Pancreas (tissue), 10 donors: Measurements from ENCODE around the gene WDR38. TPM values are rescaled to one million over a fixed set of nuclear protein-coding genes. Genes with fewer than 3 reads are reported as not detected.
"Not testable (repeated sequence)": the region's sequence is repeated elsewhere in the genome, so short reads cannot be mapped to it uniquely, and the experiment has no call there.

ENCODE experiments used
- ATAC-seq, 4 donors: fragments of 200-7000 bp; cut with Tn5 transposase; one replicate each; pipeline versions ENCODE4 v1.8.0 to v1.9.1; 2020; ENCODE audit warnings: mild to moderate bottlenecking in 4 of 4, moderate library complexity in 4 of 4
- DNase-seq, 6 donors: peaks; one replicate each; pipeline ENCODE4 v3.0.0-alpha.2; 2020
- FAIRE-seq: peaks from 2 replicates; lab custom pipeline; 2012; peaks lifted over from hg19 to GRCh38; lab: Jason Lieb, UNC
- H3K27ac ChIP-seq, 4 donors: fragments of 200-600 bp; sonication (generic); 1 replicate in 3 of 4; 2 replicates in 1 of 4; pipeline versions ENCODE4 v1.5.0 to v1.8.0; 2020
- H3K27me3 ChIP-seq, 4 donors: fragments of 200-600 bp; one replicate each; pipeline ENCODE4 v1.8.0; 2021
- H3K36me3 ChIP-seq, 3 donors: fragments of 200-600 bp; sonication (generic) in 1 of 3; one replicate each; pipeline versions ENCODE4 v1.5.0 to v1.8.0; 2020 to 2021
- H3K4me1 ChIP-seq, 3 donors: fragments of 200-600 bp; one replicate each; pipeline ENCODE4 v1.8.0; 2021
- H3K4me3 ChIP-seq, 4 donors: fragments of 200-600 bp; sonication (generic) in 2 of 4; one replicate each; pipeline versions ENCODE4 v1.5.0 to v1.8.0; 2020 to 2021
- H3K9me3 ChIP-seq, 4 donors: fragments of 200-600 bp; one replicate each; pipeline ENCODE4 v1.8.0; 2021
- CTCF ChIP-seq, 4 donors: fragments of 200-600 bp; sonication (generic) in 3 of 4; IDR thresholded peaks; one replicate each; pipeline versions ENCODE4 v1.5.0 to v1.8.0; 2021; ENCODE audit warnings: antibody characterized with exemption in 4 of 4
- WGBS, 2 donors: extraction: QIAGEN DNeasy Blood & Tissue Kit; methylation state at CpG; one replicate each; pipeline ENCODE4 v1.1.7; 2013; 5-methylcytosine and 5-hydroxymethylcytosine counted together
- intact Hi-C, 3 donors: fragments of 100-400 bp; cut with DNase I; formaldehyde crosslinking; loops; one replicate each; pipeline versions ENCODE4 v1.11.1 to v1.14.2; 2022
- polyA plus RNA-seq, 2 donors: library from polyadenylated mRNA; stranded (reverse); fragments of 200-250 nt; gene quantifications; one replicate each; pipeline ENCODE4 v1.2.3, GENCODE V29; 2013
- total RNA-seq, 6 donors: library from RNA; stranded (reverse); fragmentation: NEBNext Ultra II Directional in 4 of 6; extraction: Animal tissue kit (Norgen Biotek cat#: 25700) in 4 of 6; gene quantifications; one replicate each; pipeline versions ENCODE4 v1.2.1 to v1.2.4, GENCODE V29; 2021 to 2023
- donor health status: healthy with polysubstance abuse.
- donor health status: DM: no; HTN: no; CAD: no; lungs with moderate emphysema.
- donor health status: DM: no; HTN: no; CAD: no.
- donor health status: control.
- donor health status: control.
- donor health status: Bipolar disorder and iron deficiency.
- donor health status: DM: yes; HTN: yes; CAD: no.
- donor health status: DM: no; HTN: no; CAD: no.
- donor health status: DM: no; HTN: no; CAD: no.
- donor health status: DM: yes; HTN: yes; CAD: no.

Gene WDR38
- total and polyA plus RNA-seq, 8 donors: 0.13 TPM; not detected in 7

GRCh38 chr9:124844291-124844690 is 9.0 kb upstream of the WDR38 start:
- no peak for ATAC-seq
- Histone ChIP-seq H3K27me3 (no peaks in the 10 kb centered on the region), H3K4me1 (peaks cover 0 to 9% (median 2%) of the 10 kb centered on the region in 3 donors), H3K27ac (no peak overlapping the region), H3K4me3 (no peak overlapping the region), H3K36me3 (no peaks in the 10 kb centered on the region), H3K9me3 (no peaks in the 10 kb centered on the region)
- FAIRE-seq: no peak
- intact Hi-C loops: no loop called here
- no peak for TF ChIP-seq CTCF (IDR thresholded peaks at IDR 0.05)
- DNase-seq: no peak
- WGBS, 2 donors: 73 to 77% methylated on average over 4 of the region's 4 CpGs

DNA sequence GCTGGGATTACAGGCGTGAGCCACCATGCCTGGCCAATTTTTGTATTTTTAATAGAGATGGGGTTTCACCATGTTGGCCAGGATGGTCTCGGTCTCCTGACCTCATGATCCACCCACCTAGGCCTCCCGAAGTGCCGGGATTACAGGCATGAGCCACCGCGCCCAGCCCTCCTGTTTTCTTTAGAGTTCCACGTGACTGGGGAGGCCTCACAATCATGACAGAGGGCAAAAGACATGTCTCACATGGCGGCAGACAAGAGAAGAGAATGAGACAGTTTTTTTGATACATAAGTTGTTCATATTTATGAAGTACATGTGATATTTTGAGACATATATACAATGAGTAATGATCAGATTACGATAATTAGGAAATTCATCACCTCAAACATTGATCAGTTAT is 6.8 kb upstream of the WDR38 start:
- H3K27ac ChIP-seq, H3K27me3 ChIP-seq, H3K4me3 ChIP-seq, H3K4me1 ChIP-seq, ATAC-seq, intact Hi-C loops, H3K9me3 ChIP-seq, DNase-seq, H3K36me3 ChIP-seq, FAIRE-seq: not testable (repeated sequence)
- WGBS, 2 donors: 91 to 95% methylated on average over 9 of the region's 9 CpGs

DNA sequence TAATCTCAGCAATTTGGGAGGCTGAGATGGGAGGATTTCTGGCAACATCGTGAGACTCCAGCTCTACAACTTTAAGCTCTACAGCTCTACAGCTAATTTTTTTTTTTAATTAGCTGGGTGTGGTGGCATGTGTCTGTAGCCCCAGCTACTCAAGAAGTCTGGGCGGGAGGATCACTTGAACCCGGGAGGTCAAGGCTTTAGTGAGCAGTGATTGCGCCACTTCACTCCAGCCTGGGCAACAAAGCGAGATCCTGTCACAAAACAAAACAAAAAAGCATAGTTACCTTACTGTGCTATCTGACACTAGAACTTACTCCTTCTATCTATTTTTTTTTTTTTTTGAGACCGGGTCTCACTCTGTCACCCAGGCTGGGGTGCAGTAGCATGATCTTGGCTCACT is 6.3 kb upstream of the WDR38 start:
- TF ChIP-seq CTCF (IDR thresholded peaks at IDR 0.05): no peak
- H3K36me3 ChIP-seq: no peaks in the 10 kb centered on the region
- WGBS, 2 donors: 92 to 93% methylated on average over 6 of the region's 6 CpGs
- FAIRE-seq (no peak), DNase-seq (no peak), ATAC-seq (no peak)
- H3K9me3 ChIP-seq: no peaks in the 10 kb centered on the region
- H3K27ac ChIP-seq: no peak overlapping the region
- H3K27me3 ChIP-seq: no peaks in the 10 kb centered on the region
- H3K4me1 ChIP-seq: no peaks in the 10 kb centered on the region
- intact Hi-C loops: no loop called here
- no peak overlapping the region for H3K4me3 ChIP-seq

DNA sequence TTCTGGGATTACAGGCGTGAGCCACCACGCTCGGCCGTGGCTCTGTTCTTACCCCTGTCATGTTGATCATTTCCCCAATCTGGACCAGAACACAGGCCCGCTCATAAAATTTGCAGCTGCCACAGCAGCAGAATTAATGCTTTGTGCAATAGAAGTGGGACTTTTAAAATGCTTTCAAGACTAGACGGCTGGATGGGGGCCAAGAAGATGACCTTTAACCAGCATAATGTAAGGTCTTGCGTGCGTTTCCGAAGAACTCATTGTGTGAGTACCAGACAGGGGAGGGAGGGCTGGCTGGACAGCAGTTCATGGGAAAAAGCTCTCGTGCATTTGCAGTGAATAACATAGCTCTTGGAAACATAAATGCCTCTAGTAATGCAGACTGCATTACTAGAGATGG is 3.5 kb upstream of the WDR38 start:
- Histone ChIP-seq H3K9me3 (no peaks in the 10 kb centered on the region), H3K36me3 (no peaks in the 10 kb centered on the region), H3K27ac (no peak overlapping the region), H3K4me3 (no peak overlapping the region), H3K27me3 (no peaks in the 10 kb centered on the region), H3K4me1 (peaks cover 0 to 6% (median 0%) of the 10 kb centered on the region in 3 donors)
- intact Hi-C loops: loop anchor here in 2 of 3 donors (5.0 to 10.0 kb wide), 2 partner anchors 58 to 65 kb away; no protein-coding TSS in a partner anchor
- no peak for FAIRE-seq
- DNase-seq: no peak
- 44 to 55% methylated on average over 10 of the region's 10 CpGs for WGBS, 2 donors
- no peak for ATAC-seq
- TF ChIP-seq CTCF (IDR thresholded peaks at IDR 0.05): no peak

- Histone ChIP-seq H3K36me3 (peaks cover 0 to 5% (median 0%) of the 10 kb centered on the region in 3 donors), H3K9me3 (no peaks in the 10 kb centered on the region), H3K27ac (no peak overlapping the region), H3K4me1 (peaks cover 0 to 6% (median 0%) of the 10 kb centered on the region in 3 donors), H3K4me3 (peak overlapping the region in 1 of 4 donors; percentile 47), H3K27me3 (no peaks in the 10 kb centered on the region)
- DNase-seq (peak in 1 of 6 donors; percentile 53), ATAC-seq (no peak), FAIRE-seq (no peak)
- TF ChIP-seq CTCF (IDR thresholded peaks at IDR 0.05): no peak
- WGBS, 2 donors: 65 to 66% methylated on average over 13 of the region's 13 CpGs
- intact Hi-C loops: loop anchor here (2.0 to 10.0 kb wide), 4 partner anchors 60 to 79 kb away; no protein-coding TSS in a partner anchor
These were observed 985 bp upstream of the WDR38 start for GRCh38 chr9:124852121-124852828.
